Muscle layer of duodenum (tissue), 2 donors: ENCODE data around the gene NCKAP1.

Source experiments
- H3K27ac ChIP-seq: one replicate; pipeline ENCODE4 v1.7.0; 2013; ENCODE audit warnings: mild to moderate bottlenecking, low read length
- H3K27me3 ChIP-seq: one replicate; pipeline ENCODE4 v1.7.0; 2013; ENCODE audit warnings: low read depth, mild to moderate bottlenecking, control low read depth, low read length
- H3K36me3 ChIP-seq, 2 donors: one replicate each; pipeline ENCODE4 v1.7.0; 2013; ENCODE audit warnings: low read length in 2 of 2, control low read depth in 1 of 2, mild to moderate bottlenecking in 1 of 2; ENCODE audit not compliant: insufficient read depth in 2 of 2, control insufficient read depth in 1 of 2
- H3K4me1 ChIP-seq, 2 donors: one replicate each; pipeline ENCODE4 v1.7.0; 2013; ENCODE audit warnings: low read length in 2 of 2, mild to moderate bottlenecking in 2 of 2, control low read depth in 1 of 2, moderate library complexity in 1 of 2; ENCODE audit not compliant: insufficient read depth in 2 of 2, control insufficient read depth in 1 of 2
- H3K4me3 ChIP-seq, 2 donors: one replicate each; pipeline ENCODE4 v1.7.0; 2013; ENCODE audit warnings: low read length in 2 of 2, low read depth in 1 of 2, mild to moderate bottlenecking in 1 of 2
- H3K9me3 ChIP-seq, 2 donors: one replicate each; pipeline ENCODE4 v1.7.0; 2013; ENCODE audit warnings: low read length in 2 of 2, control low read depth in 1 of 2, mild to moderate bottlenecking in 1 of 2; ENCODE audit not compliant: control insufficient read depth in 1 of 2
- donor health status: healthy.

The NCKAP1 gene

GRCh38 chr2:182866461-182867406, 171.5 kb downstream of the NCKAP1 start, which contains the start of gene FRZB:
FRZB (minus strand) TSS chr2:182866637; CDS start chr2:182866552, 85 bp downstream.
- peak within 1 kb of the TSS; percentile 8 for H3K27ac ChIP-seq
- H3K27me3 ChIP-seq, result no peaks in the 10 kb centered on the region
- H3K4me3 ChIP-seq, result peak within 1 kb of the TSS; percentile 71 to 81
- peaks cover 0 to 17% of the 10 kb centered on the region in 2 donors for H3K4me1 ChIP-seq
- H3K9me3 ChIP-seq, result no peaks in the 10 kb centered on the region
- no peaks in the 10 kb centered on the region for H3K36me3 ChIP-seq

- Histone ChIP-seq H3K4me3 (peak overlapping the region; percentile 71 to 81), H3K36me3 (no peaks in the 10 kb centered on the region), H3K27ac (no peak overlapping the region), H3K9me3 (no peaks in the 10 kb centered on the region), H3K4me1 (peaks cover 0 to 17% of the 10 kb centered on the region in 2 donors), H3K27me3 (no peaks in the 10 kb centered on the region)
Measured at GRCh38 chr2:182866095-182866460, 172.2 kb downstream of the NCKAP1 start.

GRCh38 chr2:182864949-182865570, 173.2 kb downstream of the NCKAP1 start:
- H3K9me3 ChIP-seq, result no peaks in the 10 kb centered on the region
- no peak overlapping the region for H3K27ac ChIP-seq
- no peaks in the 10 kb centered on the region for H3K36me3 ChIP-seq
- H3K4me3 ChIP-seq, result peak overlapping the region; percentile 71 to 81
- no peaks in the 10 kb centered on the region for H3K27me3 ChIP-seq
- H3K4me1 ChIP-seq, result peaks cover 0 to 17% of the 10 kb centered on the region in 2 donors

GRCh38 chr2:182863642-182864041, 174.6 kb downstream of the NCKAP1 start:
- Histone ChIP-seq H3K36me3 (no peaks in the 10 kb centered on the region), H3K4me3 (no peak overlapping the region), H3K27me3 (no peaks in the 10 kb centered on the region), H3K27ac (no peak overlapping the region), H3K9me3 (no peaks in the 10 kb centered on the region), H3K4me1 (peaks cover 0 to 17% of the 10 kb centered on the region in 2 donors)

GRCh38 chr2:182862091-182862490, 176.2 kb downstream of the NCKAP1 start:
- H3K4me3 ChIP-seq, result no peak overlapping the region
- no peaks in the 10 kb centered on the region for H3K9me3 ChIP-seq
- no peak overlapping the region for H3K27ac ChIP-seq
- H3K27me3 ChIP-seq, result no peaks in the 10 kb centered on the region
- H3K4me1 ChIP-seq, result peaks cover 0 to 11% of the 10 kb centered on the region in 2 donors
- no peaks in the 10 kb centered on the region for H3K36me3 ChIP-seq

GRCh38 chr2:182860858-182861257, 177.4 kb downstream of the NCKAP1 start:
- Histone ChIP-seq H3K9me3 (no peaks in the 10 kb centered on the region), H3K4me1 (peaks cover 0 to 2% of the 10 kb centered on the region in 2 donors), H3K36me3 (no peaks in the 10 kb centered on the region)

More at GRCh38 chr2:182860858-182861257, 177.4 kb downstream of the NCKAP1 start:
- no peak overlapping the region for H3K4me3 ChIP-seq
- H3K27me3 ChIP-seq, result no peaks in the 10 kb centered on the region
- no peak overlapping the region for H3K27ac ChIP-seq
